ENCODE data around the gene UBE2E2. TPM values are rescaled to one million over a fixed set of nuclear protein-coding genes. Genes with fewer than 3 reads are reported as not detected.

The UBE2E2 gene
- total and polyA plus RNA-seq, 2 of the 13 experiments (the other 11 are each of a cell fraction or from before 2014, with no cell fraction given): 0.77 to 1.5 TPM

GRCh38 chr3:23303601-23304217 lies 100.6 kb downstream of the UBE2E2 start (continued):
- TF ChIP-seq KDM2A (CRISPR knock-in tag; IDR thresholded peaks at IDR 0.05; ENCODE audit: borderline replicate concordance, low read depth) (no peak), FOXP4 (CRISPR knock-in tag; IDR thresholded peaks at IDR 0.05) (no peak), MATR3 (CRISPR knock-in tag; IDR thresholded peaks at IDR 0.05) (no peak), THAP11 (CRISPR knock-in tag; IDR thresholded peaks at IDR 0.05) (no peak), ZNF572 (CRISPR knock-in tag; IDR thresholded peaks at IDR 0.05) (no peak), PAX8 (CRISPR knock-in tag; IDR thresholded peaks at IDR 0.05; ENCODE audit: borderline replicate concordance) (no peak), GTF3A (CRISPR knock-in tag; conservative IDR thresholded peaks at IDR 0.05) (no peak)

- no peak for DNase-seq (ENCODE audit: low spot score)
- ChIA-PET POLR2A (no interaction called here), CTCF (ENCODE audit: low intra/inter-chr PET ratio, low total read pairs) (no interaction called here)
- Histone ChIP-seq H4K20me1 (ENCODE audit: insufficient read depth, low read length) (no peaks in the 10 kb centered on the region), H3K4me3 (replicated peaks in 1 of 3; ENCODE audit: insufficient read depth in 1 of 3, low read depth in 2 of 3, low read length in 3 of 3) (no peak overlapping the region), H3K27me3 (ENCODE audit: control insufficient read depth in 1 of 2, insufficient read depth in 2 of 2, low read length in 2 of 2) (no peaks in the 10 kb centered on the region), H3K4me1 (ENCODE audit: insufficient read depth, low read length) (no peaks in the 10 kb centered on the region), H3K79me2 (ENCODE audit: insufficient read depth, low read length) (no peaks in the 10 kb centered on the region), H3K9ac (ENCODE audit: insufficient read depth, low read depth, low read length) (no peak overlapping the region), H3K36me3 (replicated peaks in 1 of 2; ENCODE audit: control insufficient read depth in 1 of 2, insufficient read depth in 2 of 2, low read length in 2 of 2) (no peaks in the 10 kb centered on the region), H3K4me2 (ENCODE audit: low read depth, low read length) (no peak overlapping the region), H3K27ac (ENCODE audit: extremely low read length, insufficient read depth, low read length) (no peak overlapping the region), H3K9me3 (ENCODE audit: low read length) (no peaks in the 10 kb centered on the region), H2AFZ (ENCODE audit: low read length) (no peak overlapping the region)
- no TSS peak for BruUV-seq (replicated peaks)
- whole genome bisulfite sequencing (ENCODE audit: low lambda C conversion rate): 36% methylated on average over 1 of the region's 1 CpG
- no peak for ATAC-seq
- in situ Hi-C loops (cut with HindIII; ENCODE audit: extremely low pct_ligation_motif_present, low pct_unique_long_range_greater_than_20kb): no loop called here
- intact Hi-C loops (cut with micrococcal nuclease; ENCODE audit: unreplicated experiment): no loop called here
- FAIRE-seq: no peak
- TF ChIP-seq TGIF2 (CRISPR knock-in tag; IDR thresholded peaks at IDR 0.05) (no peak), FOSL2 (CRISPR knock-in tag; IDR thresholded peaks at IDR 0.05) (no peak), RXRB (CRISPR knock-in tag; IDR thresholded peaks at IDR 0.05; ENCODE audit: borderline replicate concordance) (no peak), ZNF121 (CRISPR knock-in tag; IDR thresholded peaks at IDR 0.05) (no peak), ZNF605 (CRISPR knock-in tag; IDR thresholded peaks at IDR 0.05) (no peak), RBM39 (IDR thresholded peaks at IDR 0.05; ENCODE audit: low read depth, low read length, poor library complexity, severe bottlenecking) (no peak), ZBTB33 (CRISPR knock-in tag; IDR thresholded peaks at IDR 0.05) (no peak), PRMT3 (CRISPR knock-in tag; IDR thresholded peaks at IDR 0.05; ENCODE audit: borderline replicate concordance, low read depth) (no peak), ZNF766 (CRISPR knock-in tag; IDR thresholded peaks at IDR 0.05; ENCODE audit: borderline replicate concordance) (no peak)
Measured at GRCh38 chr3:23304424-23304823, 101.3 kb downstream of the UBE2E2 start.

Data from HepG2 (cell line).